HG02852 (cell line): Measurements from ENCODE around the gene OR5W2.
"Not testable (repeated sequence)": the region's sequence is repeated elsewhere in the genome, so short reads cannot be mapped to it uniquely, and the experiment has no call there.

Experiments
- ATAC-seq: cut with Tn5 transposase; IDR thresholded peaks from one replicate; pipeline ENCODE4 v1.9.1; 2021; ENCODE audit warnings: mild to moderate bottlenecking, moderate library complexity; ENCODE audit not compliant: unreplicated experiment

OR5W2 gene

GRCh38 chr11:55914482-55914881 is at the start of gene OR5W2:
Gene OR5W2, minus strand, starts transcription at chr11:55914582. Its CDS starts 0 bp downstream, at chr11:55914582.
- no peak for ATAC-seq

GRCh38 chr11:55956521-55956920 is 42.1 kb upstream of the OR5W2 start:
- ATAC-seq: no peak

GRCh38 chr11:55949330-55949729 is 34.9 kb upstream of the OR5W2 start:
- ATAC-seq: no peak

- ATAC-seq: no peak
Observed at GRCh38 chr11:55942785-55943392, 28.5 kb upstream of the OR5W2 start.

GRCh38 chr11:55936300-55936699 is 21.9 kb upstream of the OR5W2 start, which contains the start of gene OR5I1:
Gene OR5I1, minus strand, starts transcription at chr11:55936400. Its CDS starts 0 bp downstream, at chr11:55936400.
- ATAC-seq: no peak

GRCh38 chr11:55920537-55920936 is 6.2 kb upstream of the OR5W2 start:
- no peak for ATAC-seq

GRCh38 chr11:55902308-55902707 is 12.1 kb downstream of the OR5W2 start:
- ATAC-seq: no peak

- no peak for ATAC-seq
Observed at GRCh38 chr11:55895216-55895615, 19.2 kb downstream of the OR5W2 start.

- not testable (repeated sequence) for ATAC-seq
Observed at GRCh38 chr11:55885481-55885880, 28.9 kb downstream of the OR5W2 start.

- not testable (repeated sequence) for ATAC-seq
Observed at GRCh38 chr11:55884995-55885394, 29.4 kb downstream of the OR5W2 start.

GRCh38 chr11:55882997-55883396 is 31.4 kb downstream of the OR5W2 start, which contains the start of gene TRIM51:
Gene TRIM51, plus strand, starts transcription at chr11:55883297. Its CDS starts 2,132 bp downstream, at chr11:55885429.
- not testable (repeated sequence) for ATAC-seq

GRCh38 chr11:55873146-55873545 is 41.2 kb downstream of the OR5W2 start:
- not testable (repeated sequence) for ATAC-seq

- ATAC-seq: not testable (repeated sequence)
Observed at GRCh38 chr11:55872731-55873130, 41.7 kb downstream of the OR5W2 start.

- not testable (repeated sequence) for ATAC-seq
Observed at GRCh38 chr11:55867354-55867753, 47.0 kb downstream of the OR5W2 start.
